H1 (cell line): ENCODE measurements around the gene UBR3. TPM values are rescaled to one million over a fixed set of nuclear protein-coding genes. Genes with fewer than 3 reads are reported as not detected.

Experiments
- polyA plus RNA-seq, 7 experiments: library from polyadenylated mRNA; depleted of rRNA in 3 of 7; stranded (reverse) in 5 of 7; unstranded in 2 of 7; fragments of >200 nt in 5 of 7; fragments of 200-250 nt in 2 of 7; gene quantifications; 1 replicate in 5 of 7; 2 replicates in 1 of 7; 4 replicates in 1 of 7; pipeline versions ENCODE4 v1.2.1 to v1.2.3, GENCODE V29; 2011 to 2013; ENCODE audit warnings: missing spikeins in 2 of 7, mixed read lengths in 2 of 7
- total RNA-seq: library from RNA; stranded (reverse); fragmentation: NEBNext Ultra II Directional; extraction: Animal tissue kit (Norgen Biotek cat#: 25700); gene quantifications from 2 replicates; pipeline ENCODE4 v1.2.1, GENCODE V29; 2021
- TF ChIP-seq, protein P1 (sequence below): IDR thresholded peaks from 2 replicates; pipeline ENCODE4 v1.6.1; 2012; ENCODE audit warnings: low read length, inconsistent platforms

The UBR3 gene
- total and polyA plus RNA-seq, 2 of the 8 experiments (the other 6 are each of a cell fraction or from before 2014, with no cell fraction given) = 3.7 to 17.7 TPM

DNA sequence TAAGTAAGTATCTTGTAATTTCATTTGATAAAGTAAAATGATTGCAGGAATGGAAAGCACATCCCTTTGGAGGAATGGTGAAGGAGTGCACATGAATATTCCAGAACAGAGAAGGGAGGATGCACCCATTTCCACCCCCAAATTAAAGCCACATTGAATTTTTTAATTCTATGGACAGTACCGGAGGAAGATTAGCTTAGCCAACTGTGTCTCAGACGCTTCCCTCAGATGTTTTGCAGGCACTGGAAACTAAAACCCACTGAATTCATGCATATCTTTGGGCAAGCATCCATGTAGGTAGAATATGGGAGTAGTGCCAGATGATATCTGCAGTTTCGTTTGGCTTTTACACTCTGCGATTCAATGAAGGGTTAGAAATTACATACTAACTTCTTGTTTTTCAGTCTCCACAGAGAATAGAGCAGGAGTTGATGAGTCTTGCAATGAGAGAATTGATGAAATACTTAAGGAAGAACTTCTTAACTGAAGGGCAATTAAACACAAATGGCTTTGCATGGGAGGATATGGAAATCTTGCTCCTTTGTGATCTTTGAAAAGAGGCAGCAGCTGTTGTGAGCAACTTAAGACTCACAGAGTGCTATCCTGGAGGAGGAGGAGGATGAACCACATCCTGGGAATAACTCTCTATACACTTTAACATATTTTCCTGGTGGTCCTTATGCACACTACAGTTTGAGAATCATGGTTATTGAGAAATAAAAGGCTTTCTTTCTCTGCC lies 279.0 kb downstream of the UBR3 start (continued):
- TF ChIP-seq, protein P1, sequence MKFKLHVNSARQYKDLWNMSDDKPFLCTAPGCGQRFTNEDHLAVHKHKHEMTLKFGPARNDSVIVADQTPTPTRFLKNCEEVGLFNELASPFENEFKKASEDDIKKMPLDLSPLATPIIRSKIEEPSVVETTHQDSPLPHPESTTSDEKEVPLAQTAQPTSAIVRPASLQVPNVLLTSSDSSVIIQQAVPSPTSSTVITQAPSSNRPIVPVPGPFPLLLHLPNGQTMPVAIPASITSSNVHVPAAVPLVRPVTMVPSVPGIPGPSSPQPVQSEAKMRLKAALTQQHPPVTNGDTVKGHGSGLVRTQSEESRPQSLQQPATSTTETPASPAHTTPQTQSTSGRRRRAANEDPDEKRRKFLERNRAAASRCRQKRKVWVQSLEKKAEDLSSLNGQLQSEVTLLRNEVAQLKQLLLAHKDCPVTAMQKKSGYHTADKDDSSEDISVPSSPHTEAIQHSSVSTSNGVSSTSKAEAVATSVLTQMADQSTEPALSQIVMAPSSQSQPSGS = no peak
